Measurements from ENCODE around the gene BRAF.

The BRAF gene

DNA sequence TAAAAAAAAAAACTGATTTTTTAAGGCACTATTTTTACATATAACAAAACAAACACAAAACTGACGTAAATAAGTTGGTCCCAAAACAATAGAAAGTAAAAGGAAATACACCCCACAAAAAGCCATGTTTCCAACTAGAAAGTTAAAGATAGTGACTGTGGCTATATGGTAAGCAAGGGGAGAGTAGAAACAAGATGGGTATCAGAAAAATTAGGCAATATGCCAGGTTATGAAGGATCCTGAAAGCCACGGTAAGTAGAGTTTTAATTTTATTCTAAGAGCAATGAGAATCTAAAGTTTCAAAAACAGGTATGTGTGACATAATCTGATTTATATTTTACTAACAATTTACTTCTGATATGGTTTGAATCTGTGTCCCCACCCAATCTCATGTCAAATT is 61.5 kb downstream of the BRAF start:
- ATAC-seq = no peak
- TF ChIP-seq TCF4 (CRISPR knock-in tag; IDR thresholded peaks at IDR 0.05; ENCODE audit: borderline replicate concordance) = no peak
- TF ChIP-seq ZNF8 (CRISPR knock-in tag; IDR thresholded peaks at IDR 0.05) = no peak
- TF ChIP-seq, protein P1, sequence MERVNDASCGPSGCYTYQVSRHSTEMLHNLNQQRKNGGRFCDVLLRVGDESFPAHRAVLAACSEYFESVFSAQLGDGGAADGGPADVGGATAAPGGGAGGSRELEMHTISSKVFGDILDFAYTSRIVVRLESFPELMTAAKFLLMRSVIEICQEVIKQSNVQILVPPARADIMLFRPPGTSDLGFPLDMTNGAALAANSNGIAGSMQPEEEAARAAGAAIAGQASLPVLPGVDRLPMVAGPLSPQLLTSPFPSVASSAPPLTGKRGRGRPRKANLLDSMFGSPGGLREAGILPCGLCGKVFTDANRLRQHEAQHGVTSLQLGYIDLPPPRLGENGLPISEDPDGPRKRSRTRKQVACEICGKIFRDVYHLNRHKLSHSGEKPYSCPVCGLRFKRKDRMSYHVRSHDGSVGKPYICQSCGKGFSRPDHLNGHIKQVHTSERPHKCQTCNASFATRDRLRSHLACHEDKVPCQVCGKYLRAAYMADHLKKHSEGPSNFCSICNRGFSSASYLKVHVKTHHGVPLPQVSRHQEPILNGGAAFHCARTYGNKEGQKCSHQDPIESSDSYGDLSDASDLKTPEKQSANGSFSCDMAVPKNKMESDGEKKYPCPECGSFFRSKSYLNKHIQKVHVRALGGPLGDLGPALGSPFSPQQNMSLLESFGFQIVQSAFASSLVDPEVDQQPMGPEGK (CRISPR knock-in tag; IDR thresholded peaks at IDR 0.05; ENCODE audit: borderline replicate concordance) = no peak
- TF ChIP-seq OSR1 (CRISPR knock-in tag; IDR thresholded peaks at IDR 0.05) = no peak
- no peak for TF ChIP-seq BACH2 (CRISPR knock-in tag; IDR thresholded peaks at IDR 0.05; ENCODE audit: borderline replicate concordance)
- no peak for TF ChIP-seq SNAI2 (CRISPR knock-in tag; IDR thresholded peaks at IDR 0.05)
- TF ChIP-seq RARB (CRISPR knock-in tag; IDR thresholded peaks at IDR 0.05) = no peak
- TF ChIP-seq ESRRG (CRISPR knock-in tag; IDR thresholded peaks at IDR 0.05) = no peak
- no peak for TF ChIP-seq ARNTL (CRISPR knock-in tag; IDR thresholded peaks at IDR 0.05; ENCODE audit: borderline replicate concordance, low read depth)

DNA sequence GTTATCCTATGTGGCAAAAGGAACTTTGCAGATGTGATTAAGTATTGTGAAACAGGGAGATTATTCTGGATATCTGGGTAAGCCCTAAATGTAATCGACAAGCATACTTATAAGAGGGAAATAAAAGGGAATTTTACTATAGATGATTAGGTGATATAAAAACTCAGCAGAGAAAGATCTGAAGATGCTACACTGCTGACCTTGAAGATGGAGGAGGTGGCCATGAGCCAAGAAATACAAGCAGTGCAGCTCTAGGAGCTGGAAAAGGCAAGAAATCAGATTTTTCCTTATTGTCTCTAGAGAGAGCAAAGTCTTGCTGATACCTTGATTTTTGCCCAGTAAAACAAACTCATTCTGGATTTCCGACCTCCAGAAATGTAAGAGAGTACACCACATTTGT is 67.7 kb downstream of the BRAF start:
- ATAC-seq = peak; percentile 62
- no peak for TF ChIP-seq RARB (CRISPR knock-in tag; IDR thresholded peaks at IDR 0.05)
- no peak for TF ChIP-seq ZNF8 (CRISPR knock-in tag; IDR thresholded peaks at IDR 0.05)
- no peak for TF ChIP-seq ZC3H10 (CRISPR knock-in tag; IDR thresholded peaks at IDR 0.05)

DNA sequence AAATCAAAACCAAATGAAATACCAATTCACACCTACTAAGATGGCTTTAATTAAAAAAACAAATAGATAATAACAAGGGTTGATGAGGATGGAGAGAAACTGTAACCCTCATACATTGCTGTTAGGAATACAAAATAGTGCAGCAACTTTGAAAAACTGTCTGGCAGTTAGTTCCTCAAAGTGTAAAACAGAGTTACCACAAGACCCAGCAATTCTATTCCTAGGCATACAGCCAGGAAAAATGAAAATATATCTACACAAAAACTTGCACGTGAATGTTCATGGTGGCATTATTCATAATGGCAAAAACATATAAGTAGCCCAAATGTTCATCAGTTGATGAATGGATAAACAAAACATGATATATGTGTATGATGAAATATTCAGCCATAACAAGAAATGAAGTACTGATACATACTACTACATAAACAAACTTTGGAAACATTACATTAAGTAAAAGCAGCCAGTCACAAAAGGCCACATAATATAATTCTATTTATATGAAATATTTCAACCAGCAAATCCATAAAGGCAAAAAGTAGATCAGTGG is 83.5 kb downstream of the BRAF start:
- ATAC-seq = no peak
- no peak for TF ChIP-seq CSDC2 (CRISPR knock-in tag; IDR thresholded peaks at IDR 0.05)
- no peak for TF ChIP-seq ZC3H10 (CRISPR knock-in tag; IDR thresholded peaks at IDR 0.05)
- TF ChIP-seq, protein P1 (CRISPR knock-in tag; IDR thresholded peaks at IDR 0.05; ENCODE audit: borderline replicate concordance) = no peak
- TF ChIP-seq, protein P2, sequence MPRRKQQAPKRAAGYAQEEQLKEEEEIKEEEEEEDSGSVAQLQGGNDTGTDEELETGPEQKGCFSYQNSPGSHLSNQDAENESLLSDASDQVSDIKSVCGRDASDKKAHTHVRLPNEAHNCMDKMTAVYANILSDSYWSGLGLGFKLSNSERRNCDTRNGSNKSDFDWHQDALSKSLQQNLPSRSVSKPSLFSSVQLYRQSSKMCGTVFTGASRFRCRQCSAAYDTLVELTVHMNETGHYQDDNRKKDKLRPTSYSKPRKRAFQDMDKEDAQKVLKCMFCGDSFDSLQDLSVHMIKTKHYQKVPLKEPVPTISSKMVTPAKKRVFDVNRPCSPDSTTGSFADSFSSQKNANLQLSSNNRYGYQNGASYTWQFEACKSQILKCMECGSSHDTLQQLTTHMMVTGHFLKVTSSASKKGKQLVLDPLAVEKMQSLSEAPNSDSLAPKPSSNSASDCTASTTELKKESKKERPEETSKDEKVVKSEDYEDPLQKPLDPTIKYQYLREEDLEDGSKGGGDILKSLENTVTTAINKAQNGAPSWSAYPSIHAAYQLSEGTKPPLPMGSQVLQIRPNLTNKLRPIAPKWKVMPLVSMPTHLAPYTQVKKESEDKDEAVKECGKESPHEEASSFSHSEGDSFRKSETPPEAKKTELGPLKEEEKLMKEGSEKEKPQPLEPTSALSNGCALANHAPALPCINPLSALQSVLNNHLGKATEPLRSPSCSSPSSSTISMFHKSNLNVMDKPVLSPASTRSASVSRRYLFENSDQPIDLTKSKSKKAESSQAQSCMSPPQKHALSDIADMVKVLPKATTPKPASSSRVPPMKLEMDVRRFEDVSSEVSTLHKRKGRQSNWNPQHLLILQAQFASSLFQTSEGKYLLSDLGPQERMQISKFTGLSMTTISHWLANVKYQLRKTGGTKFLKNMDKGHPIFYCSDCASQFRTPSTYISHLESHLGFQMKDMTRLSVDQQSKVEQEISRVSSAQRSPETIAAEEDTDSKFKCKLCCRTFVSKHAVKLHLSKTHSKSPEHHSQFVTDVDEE (CRISPR knock-in tag; IDR thresholded peaks at IDR 0.05) = no peak
- no peak for TF ChIP-seq ZFP30 (CRISPR knock-in tag; IDR thresholded peaks at IDR 0.05)
- TF ChIP-seq, protein P3, sequence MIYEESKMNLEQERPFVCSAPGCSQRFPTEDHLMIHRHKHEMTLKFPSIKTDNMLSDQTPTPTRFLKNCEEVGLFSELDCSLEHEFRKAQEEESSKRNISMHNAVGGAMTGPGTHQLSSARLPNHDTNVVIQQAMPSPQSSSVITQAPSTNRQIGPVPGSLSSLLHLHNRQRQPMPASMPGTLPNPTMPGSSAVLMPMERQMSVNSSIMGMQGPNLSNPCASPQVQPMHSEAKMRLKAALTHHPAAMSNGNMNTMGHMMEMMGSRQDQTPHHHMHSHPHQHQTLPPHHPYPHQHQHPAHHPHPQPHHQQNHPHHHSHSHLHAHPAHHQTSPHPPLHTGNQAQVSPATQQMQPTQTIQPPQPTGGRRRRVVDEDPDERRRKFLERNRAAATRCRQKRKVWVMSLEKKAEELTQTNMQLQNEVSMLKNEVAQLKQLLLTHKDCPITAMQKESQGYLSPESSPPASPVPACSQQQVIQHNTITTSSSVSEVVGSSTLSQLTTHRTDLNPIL (CRISPR knock-in tag; IDR thresholded peaks at IDR 0.05; ENCODE audit: low read depth) = no peak
- TF ChIP-seq PPARA (CRISPR knock-in tag; IDR thresholded peaks at IDR 0.05; ENCODE audit: borderline replicate concordance) = no peak
- no peak for TF ChIP-seq BACH2 (CRISPR knock-in tag; IDR thresholded peaks at IDR 0.05; ENCODE audit: borderline replicate concordance)
- no peak for TF ChIP-seq ZNF565 (CRISPR knock-in tag; conservative IDR thresholded peaks at IDR 0.05; ENCODE audit: low read depth)
- TF ChIP-seq GLIS3 (CRISPR knock-in tag; IDR thresholded peaks at IDR 0.05) = no peak
- no peak for TF ChIP-seq OSR1 (CRISPR knock-in tag; IDR thresholded peaks at IDR 0.05)
- TF ChIP-seq ZFP3 (CRISPR knock-in tag; IDR thresholded peaks at IDR 0.05) = no peak

DNA sequence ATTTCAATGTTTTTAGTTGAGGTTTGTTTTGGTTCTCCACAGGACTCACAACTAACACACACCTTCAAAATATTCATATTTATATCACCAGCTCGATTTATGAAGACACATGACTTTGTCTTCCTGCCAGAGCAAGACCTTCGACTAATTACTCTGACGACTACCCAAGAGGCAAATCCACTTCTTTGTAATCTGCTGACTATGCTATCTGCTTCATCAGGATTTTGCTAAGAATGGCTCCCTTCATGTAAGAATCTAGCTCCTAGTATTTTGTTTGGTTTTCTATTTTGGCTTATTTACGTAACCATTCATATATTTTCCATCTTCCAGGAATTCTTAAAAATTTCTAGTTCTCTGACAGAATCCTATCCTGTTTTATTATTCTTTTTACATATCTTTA is 93.0 kb downstream of the BRAF start:
- ATAC-seq = no peak
- no peak for TF ChIP-seq GLIS3 (CRISPR knock-in tag; IDR thresholded peaks at IDR 0.05)
- no peak for TF ChIP-seq ZFP3 (CRISPR knock-in tag; IDR thresholded peaks at IDR 0.05)
- TF ChIP-seq SNAI2 (CRISPR knock-in tag; IDR thresholded peaks at IDR 0.05) = no peak
- TF ChIP-seq, protein P4, sequence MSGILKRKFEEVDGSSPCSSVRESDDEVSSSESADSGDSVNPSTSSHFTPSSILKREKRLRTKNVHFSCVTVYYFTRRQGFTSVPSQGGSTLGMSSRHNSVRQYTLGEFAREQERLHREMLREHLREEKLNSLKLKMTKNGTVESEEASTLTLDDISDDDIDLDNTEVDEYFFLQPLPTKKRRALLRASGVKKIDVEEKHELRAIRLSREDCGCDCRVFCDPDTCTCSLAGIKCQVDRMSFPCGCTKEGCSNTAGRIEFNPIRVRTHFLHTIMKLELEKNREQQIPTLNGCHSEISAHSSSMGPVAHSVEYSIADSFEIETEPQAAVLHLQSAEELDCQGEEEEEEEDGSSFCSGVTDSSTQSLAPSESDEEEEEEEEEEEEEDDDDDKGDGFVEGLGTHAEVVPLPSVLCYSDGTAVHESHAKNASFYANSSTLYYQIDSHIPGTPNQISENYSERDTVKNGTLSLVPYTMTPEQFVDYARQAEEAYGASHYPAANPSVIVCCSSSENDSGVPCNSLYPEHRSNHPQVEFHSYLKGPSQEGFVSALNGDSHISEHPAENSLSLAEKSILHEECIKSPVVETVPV (CRISPR knock-in tag; IDR thresholded peaks at IDR 0.05) = no peak
- no peak for TF ChIP-seq ARNTL (CRISPR knock-in tag; IDR thresholded peaks at IDR 0.05; ENCODE audit: borderline replicate concordance, low read depth)
- TF ChIP-seq TCF4 (CRISPR knock-in tag; IDR thresholded peaks at IDR 0.05; ENCODE audit: borderline replicate concordance) = no peak
- no peak for TF ChIP-seq ISL1 (CRISPR knock-in tag; IDR thresholded peaks at IDR 0.05)
- no peak for TF ChIP-seq ZC3H10 (CRISPR knock-in tag; IDR thresholded peaks at IDR 0.05)
- TF ChIP-seq, protein P2 (CRISPR knock-in tag; IDR thresholded peaks at IDR 0.05) = no peak
- TF ChIP-seq, protein P1 (CRISPR knock-in tag; IDR thresholded peaks at IDR 0.05; ENCODE audit: borderline replicate concordance) = no peak
- TF ChIP-seq CSDC2 (CRISPR knock-in tag; IDR thresholded peaks at IDR 0.05) = no peak
- TF ChIP-seq ZNF70 (CRISPR knock-in tag; IDR thresholded peaks at IDR 0.05) = no peak
